Naive thymus-derived CD4-positive, alpha-beta T cell (primary cell): ENCODE data around the gene RPL11. TPM values are rescaled to one million over a fixed set of nuclear protein-coding genes. Genes with fewer than 3 reads are reported as not detected.
A peak's percentile ranks its signal among the peaks of the same experiment; 100 is the strongest.

Source experiments
- ATAC-seq: fragments of 150-1000 bp; cut with Tn5 transposase; 2 replicates; pipeline ENCODE4 v1.10.0; 2021; ENCODE audit warnings: mild to moderate bottlenecking, moderate library complexity
- CTCF ChIA-PET: fragments of 350-600 bp; sonication (Branson Sonifier 250); formaldehyde crosslinking; loops from one replicate; lab custom pipeline; 2021; ENCODE audit warnings: antibody characterized with exemption; lab: Charles Lee
- POLR2A ChIA-PET: fragments of 350-600 bp; sonication (Branson Sonifier 250); formaldehyde crosslinking; loops from one replicate; lab custom pipeline; 2021; ENCODE audit warnings: antibody characterized with exemption, inconsistent platforms; lab: Charles Lee
- DNase-seq, 9 donors: peaks; one replicate each; pipeline versions ENCODE4 v3.0.0 to v3.0.0-alpha.2; 2020 to 2022; ENCODE audit warnings: mixed read lengths in 1 of 9
- H3K27ac ChIP-seq: one replicate; pipeline ENCODE4 v1.7.0; 2013; ENCODE audit warnings: mild to moderate bottlenecking, low read depth, low read length, moderate library complexity
- H3K27me3 ChIP-seq, 2 donors: one replicate each; pipeline ENCODE4 v1.7.0; 2013; ENCODE audit warnings: low read length in 2 of 2, mild to moderate bottlenecking in 2 of 2, moderate library complexity in 2 of 2; ENCODE audit not compliant: control insufficient read depth in 2 of 2, insufficient read depth in 2 of 2
- H3K36me3 ChIP-seq, 3 experiments: 1 replicate in 2 of 3; 2 replicates in 1 of 3; pipeline ENCODE4 v1.7.0; 2013; ENCODE audit warnings: low read length in 3 of 3, mild to moderate bottlenecking in 3 of 3, moderate library complexity in 1 of 3; ENCODE audit not compliant: insufficient read depth in 3 of 3, control insufficient read depth in 2 of 3
- H3K4me1 ChIP-seq, 2 donors: one replicate each; pipeline ENCODE4 v1.7.0; 2013; ENCODE audit warnings: low read length in 2 of 2, mild to moderate bottlenecking in 2 of 2, moderate library complexity in 1 of 2; ENCODE audit not compliant: control insufficient read depth in 2 of 2, insufficient read depth in 2 of 2
- H3K4me3 ChIP-seq: 2 replicates; pipeline ENCODE4 v1.7.0; 2013; ENCODE audit warnings: mild to moderate bottlenecking, low read length
- H3K9me3 ChIP-seq, 3 experiments: 1 replicate in 2 of 3; 2 replicates in 1 of 3; pipeline ENCODE4 v1.7.0; 2013; ENCODE audit warnings: low read length in 3 of 3; ENCODE audit not compliant: control insufficient read depth in 2 of 3
- H3K27ac Mint-ChIP-seq, 9 donors: one replicate each; pipeline ENCODE4 v1.8.0; 2020 to 2022; ENCODE audit warnings: mixed read lengths in 9 of 9, mild to moderate bottlenecking in 8 of 9, moderate library complexity in 5 of 9, inconsistent platforms in 2 of 9
- H3K27me3 Mint-ChIP-seq, 5 donors: one replicate each; pipeline ENCODE4 v1.8.0; 2021 to 2022; ENCODE audit warnings: mixed read lengths in 5 of 5, mild to moderate bottlenecking in 1 of 5
- H3K36me3 Mint-ChIP-seq, 5 donors: one replicate each; pipeline ENCODE4 v1.8.0; 2020 to 2022; ENCODE audit warnings: mixed read lengths in 5 of 5, mild to moderate bottlenecking in 3 of 5, inconsistent platforms in 1 of 5
- H3K4me1 Mint-ChIP-seq, 7 donors: one replicate each; pipeline ENCODE4 v1.8.0; 2020 to 2022; ENCODE audit warnings: mixed read lengths in 7 of 7, mild to moderate bottlenecking in 3 of 7, inconsistent platforms in 1 of 7
- H3K4me3 Mint-ChIP-seq, 10 donors: one replicate each; pipeline ENCODE4 v1.8.0; 2020 to 2022; ENCODE audit warnings: mild to moderate bottlenecking in 10 of 10, mixed read lengths in 10 of 10, moderate library complexity in 6 of 10, inconsistent platforms in 2 of 10
- H3K9me3 Mint-ChIP-seq, 11 donors: one replicate each; pipeline ENCODE4 v1.8.0; 2020 to 2022; ENCODE audit warnings: mixed read lengths in 11 of 11, mild to moderate bottlenecking in 4 of 11, inconsistent platforms in 1 of 11, moderate library complexity in 1 of 11
- intact Hi-C, 2 donors: fragments of 100-400 bp; cut with micrococcal nuclease; formaldehyde crosslinking; loops; one replicate each; pipeline ENCODE4 v1.15.1; 2023
- polyA plus RNA-seq, 2 donors: library from polyadenylated mRNA; unstranded; fragments of 300-500 nt; fragmentation: Illumina TruSeq; gene quantifications; one replicate each; pipeline ENCODE4 v1.2.3, GENCODE V29; 2021
- total RNA-seq, 6 experiments: library from RNA in 5 of 6; stranded (reverse) in 5 of 6; gene quantifications; 1 replicate in 5 of 6; 2 replicates in 1 of 6; pipeline ENCODE4 v1.2.3 and lab custom pipeline; 2021 to 2026

Gene RPL11
- total and polyA plus RNA-seq, 7 experiments from 2014 or later = 1,206 to 2,420 (median 2,009) TPM

DNA sequence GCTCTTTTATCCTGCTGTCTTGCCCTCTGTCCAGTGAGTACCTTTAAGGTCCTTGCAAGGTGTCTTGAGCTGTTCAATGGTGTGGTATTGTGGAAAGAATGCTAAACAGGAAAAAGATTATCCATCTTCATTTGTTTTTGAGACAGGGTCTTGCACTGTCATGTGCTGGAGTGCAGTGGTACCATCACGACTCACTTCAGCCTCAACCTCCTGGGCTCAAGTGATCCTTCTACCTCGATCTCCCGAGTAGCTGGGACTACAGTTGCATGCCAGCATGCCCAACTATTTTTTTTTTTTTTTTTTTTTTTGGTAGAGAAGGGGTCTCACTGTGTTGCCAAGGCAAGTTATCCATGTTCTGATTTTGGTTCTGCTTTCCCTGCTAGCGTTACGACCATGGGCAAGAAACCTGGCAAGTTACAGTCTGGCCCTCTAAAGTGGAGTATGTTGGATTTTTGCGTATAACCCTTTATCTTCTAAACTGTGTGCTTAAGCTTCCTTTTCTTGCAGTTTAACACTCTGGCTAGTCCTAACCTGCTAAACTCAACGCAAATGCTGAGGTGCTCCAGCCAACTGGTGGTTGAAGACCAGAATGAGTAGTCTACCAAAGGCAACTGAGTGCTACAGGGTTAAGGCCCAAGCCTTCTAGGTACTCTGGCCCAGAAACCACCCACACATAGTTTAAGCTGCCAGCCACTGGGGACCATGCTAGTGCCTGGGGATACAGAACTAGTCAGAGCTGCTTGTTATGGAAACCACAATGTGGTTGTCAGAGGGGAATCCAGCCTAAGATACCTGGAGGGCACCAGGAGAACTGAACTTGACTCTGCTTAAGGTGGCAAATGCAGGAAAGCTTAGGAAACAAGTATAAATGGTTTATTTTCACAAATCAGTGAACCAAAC, 7.9 kb downstream of the RPL11 start:
- ATAC-seq = no peak
- DNase-seq = no peak
- no peak overlapping the region for H3K4me3 Mint-ChIP-seq

GRCh38 chr1:23701310-23701709, 9.7 kb downstream of the RPL11 start:
- no peaks in the 10 kb centered on the region for H3K4me1 ChIP-seq
- peaks cover 15 to 63% (median 16%) of the 10 kb centered on the region in 3 experiments for H3K36me3 ChIP-seq
- Mint-ChIP-seq H3K27me3 (no peaks in the 10 kb centered on the region), H3K36me3 (peaks cover 4 to 46% (median 17%) of the 10 kb centered on the region in 5 donors), H3K4me1 (peaks cover 2 to 29% (median 23%) of the 10 kb centered on the region in 7 donors), H3K4me3 (no peak overlapping the region), H3K27ac (no peak overlapping the region), H3K9me3 (no peaks in the 10 kb centered on the region)
- no peak overlapping the region for H3K4me3 ChIP-seq
- no peaks in the 10 kb centered on the region for H3K27me3 ChIP-seq
- POLR2A ChIA-PET = no interaction called here
- intact Hi-C loops = no loop called here
- ATAC-seq (no peak), DNase-seq (no peak)
- H3K9me3 ChIP-seq = no peaks in the 10 kb centered on the region
- H3K27ac ChIP-seq = no peak overlapping the region
- CTCF ChIA-PET = no interaction called here

More for the DNA sequence above, 7.9 kb downstream of the RPL11 start:
- no peak overlapping the region for H3K27ac ChIP-seq
- Mint-ChIP-seq H3K27me3 (no peaks in the 10 kb centered on the region), H3K27ac (peak overlapping the region in 2 of 9 donors; percentile 14 to 17), H3K4me1 (peaks cover 20 to 46% (median 41%) of the 10 kb centered on the region in 7 donors), H3K36me3 (peaks cover 6 to 61% (median 28%) of the 10 kb centered on the region in 5 donors), H3K9me3 (no peaks in the 10 kb centered on the region)
- no peaks in the 10 kb centered on the region for H3K27me3 ChIP-seq
- ChIA-PET CTCF (interaction anchor here (0.5 to 1.2 kb wide), 4 partner anchors 8 to 990 kb away, joined by 3 to 5 read pairs (median 4); partner anchors contain the start of gene RPL11), POLR2A (interaction anchor here (0.7 to 1.1 kb wide), 3 partner anchors 8 to 49 kb away, joined by 3 to 6 read pairs (median 5); partner anchors contain the start of genes ELOA and RPL11)
- H3K9me3 ChIP-seq = no peaks in the 10 kb centered on the region
- peaks cover 16 to 79% (median 21%) of the 10 kb centered on the region in 3 experiments for H3K36me3 ChIP-seq
- H3K4me3 ChIP-seq = no peak overlapping the region
- intact Hi-C loops = loop anchor here in 1 of 2 donors (10.0 kb wide), 1 partner anchor 945 kb away; the partner anchor contains the start of gene SRRM1
- peaks cover 0 to 4% of the 10 kb centered on the region in 2 donors for H3K4me1 ChIP-seq

DNA sequence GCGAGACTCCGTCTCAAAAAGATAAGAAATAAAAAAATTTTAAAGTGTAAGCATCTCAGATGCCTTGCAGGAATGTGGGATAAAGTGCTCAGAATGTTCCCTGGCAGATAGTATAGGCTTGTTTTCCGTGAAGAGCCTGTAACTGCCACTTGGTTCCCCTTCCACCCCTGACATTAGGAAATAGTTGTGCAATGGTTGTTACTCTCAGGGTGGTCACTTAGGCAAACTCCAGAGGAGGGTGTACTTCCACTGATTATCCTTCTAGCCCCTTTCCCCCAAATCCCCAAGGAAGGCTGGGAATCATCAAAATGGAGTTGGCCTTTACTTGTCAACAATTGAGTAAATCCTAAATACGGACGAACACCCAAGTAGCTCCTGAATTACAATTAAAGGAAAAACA, 10.4 kb downstream of the RPL11 start:
- no peak overlapping the region for H3K4me3 Mint-ChIP-seq

DNA sequence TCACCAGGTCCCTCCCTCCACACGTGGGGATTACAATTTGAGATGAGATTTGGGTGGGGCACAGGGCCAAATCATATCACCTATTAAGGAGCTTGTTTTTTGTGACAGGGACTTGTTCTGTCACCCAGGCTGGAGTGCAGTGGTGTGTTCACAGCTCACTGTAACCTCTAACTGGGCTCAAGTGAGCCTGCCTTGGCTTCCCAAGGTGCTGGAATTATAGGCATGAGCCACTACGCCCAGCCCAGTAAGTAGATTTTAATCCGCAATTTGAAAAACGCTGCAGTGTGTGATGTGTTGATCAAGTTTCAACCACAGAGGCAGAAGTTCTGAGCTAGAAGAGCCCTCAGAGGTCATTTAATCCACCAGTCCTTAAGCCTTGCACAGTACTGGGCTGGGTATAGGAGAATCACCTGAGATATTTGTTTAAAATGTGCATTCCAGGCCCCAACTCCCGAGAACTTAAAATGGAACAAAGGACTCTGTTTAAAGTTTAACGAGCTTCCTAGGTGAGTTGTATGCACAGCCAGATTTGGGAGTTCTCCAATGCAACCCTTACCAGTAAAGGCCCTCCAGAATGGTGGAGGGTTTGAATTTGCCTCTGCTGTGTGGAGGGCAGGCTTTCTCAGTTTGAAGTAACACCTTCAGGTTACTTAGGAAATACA, 13.4 kb downstream of the RPL11 start:
- ChIA-PET POLR2A (interaction anchor here (0.6 kb wide), 1 partner anchor 542 kb away, joined by 8 read pairs; no protein-coding TSS in a partner anchor), CTCF (no interaction called here)
- H3K9me3 Mint-ChIP-seq = no peaks in the 10 kb centered on the region
- intact Hi-C loops = no loop called here
- H3K27ac ChIP-seq = no peak overlapping the region
- ATAC-seq (no peak), DNase-seq (no peak)
- peaks cover 0 to 29% (median 8%) of the 10 kb centered on the region in 3 experiments for H3K36me3 ChIP-seq
- no peak overlapping the region for H3K27ac Mint-ChIP-seq
- no peak overlapping the region for H3K4me3 Mint-ChIP-seq
- H3K36me3 Mint-ChIP-seq = peaks cover 0 to 20% (median 10%) of the 10 kb centered on the region in 5 donors
- H3K27me3 Mint-ChIP-seq = no peaks in the 10 kb centered on the region
- H3K27me3 ChIP-seq = no peaks in the 10 kb centered on the region
- no peak overlapping the region for H3K4me3 ChIP-seq
- no peaks in the 10 kb centered on the region for H3K4me1 ChIP-seq
- H3K4me1 Mint-ChIP-seq = peaks cover 0 to 10% (median 5%) of the 10 kb centered on the region in 7 donors
- no peaks in the 10 kb centered on the region for H3K9me3 ChIP-seq

More for the DNA sequence above, 10.4 kb downstream of the RPL11 start:
- no peaks in the 10 kb centered on the region for H3K4me1 ChIP-seq
- Mint-ChIP-seq H3K9me3 (no peaks in the 10 kb centered on the region), H3K4me1 (peaks cover 0 to 23% (median 17%) of the 10 kb centered on the region in 7 donors), H3K27me3 (no peaks in the 10 kb centered on the region), H3K36me3 (peaks cover 0 to 39% (median 15%) of the 10 kb centered on the region in 5 donors), H3K27ac (peak overlapping the region in 1 of 9 donors; percentile 70)
- H3K36me3 ChIP-seq = peaks cover 15 to 56% (median 16%) of the 10 kb centered on the region in 3 experiments
- H3K27ac ChIP-seq = no peak overlapping the region
- intact Hi-C loops = no loop called here
- DNase-seq (no peak), ATAC-seq (no peak)
- no peaks in the 10 kb centered on the region for H3K27me3 ChIP-seq
- POLR2A ChIA-PET = no interaction called here
- CTCF ChIA-PET = no interaction called here
- H3K9me3 ChIP-seq = no peaks in the 10 kb centered on the region
- H3K4me3 ChIP-seq = no peak overlapping the region

GRCh38 chr1:23709229-23709628, 17.6 kb downstream of the RPL11 start:
- H3K27me3 Mint-ChIP-seq = no peaks in the 10 kb centered on the region
- DNase-seq = no peak
- peaks cover 0 to 8% (median 4%) of the 10 kb centered on the region in 7 donors for H3K4me1 Mint-ChIP-seq
- Histone ChIP-seq H3K27me3 (no peaks in the 10 kb centered on the region), H3K9me3 (no peaks in the 10 kb centered on the region), H3K4me3 (no peak overlapping the region), H3K36me3 (peaks cover 0 to 14% (median 0%) of the 10 kb centered on the region in 3 experiments), H3K4me1 (no peaks in the 10 kb centered on the region), H3K27ac (no peak overlapping the region)
- POLR2A ChIA-PET = no interaction called here
- peak overlapping the region in 3 of 9 donors; percentile 19 to 81 (median 50) for H3K27ac Mint-ChIP-seq
- ATAC-seq = no peak
- H3K9me3 Mint-ChIP-seq = no peaks in the 10 kb centered on the region
- CTCF ChIA-PET = no interaction called here
- H3K36me3 Mint-ChIP-seq = peaks cover 0 to 15% (median 4%) of the 10 kb centered on the region in 5 donors
- H3K4me3 Mint-ChIP-seq = no peak overlapping the region
- intact Hi-C loops = no loop called here

- Histone ChIP-seq H3K36me3 (no peaks in the 10 kb centered on the region), H3K27me3 (no peaks in the 10 kb centered on the region), H3K4me3 (no peak overlapping the region), H3K4me1 (no peaks in the 10 kb centered on the region), H3K27ac (no peak overlapping the region), H3K9me3 (no peaks in the 10 kb centered on the region)
- no peak for DNase-seq
- peaks cover 0 to 17% (median 3%) of the 10 kb centered on the region in 7 donors for H3K4me1 Mint-ChIP-seq
- H3K4me3 Mint-ChIP-seq = no peak overlapping the region
- H3K27me3 Mint-ChIP-seq = no peaks in the 10 kb centered on the region
- intact Hi-C loops = no loop called here
- no peak for ATAC-seq
- H3K9me3 Mint-ChIP-seq = no peaks in the 10 kb centered on the region
- peak overlapping the region in 1 of 9 donors; percentile 43 for H3K27ac Mint-ChIP-seq
- ChIA-PET POLR2A (no interaction called here), CTCF (no interaction called here)
- peaks cover 0 to 9% (median 0%) of the 10 kb centered on the region in 5 donors for H3K36me3 Mint-ChIP-seq
These were observed 26.9 kb downstream of the RPL11 start for GRCh38 chr1:23718482-23718881.
